Glomerular visceral epithelial cell (primary cell): ENCODE measurements around the gene THAP7.
A peak's percentile ranks its signal among the peaks of the same experiment; 100 is the strongest.

Experiments
- DNase-seq: peaks from one replicate; pipeline ENCODE4 v3.0.0-alpha.2; 2016; ENCODE audit errors: extremely low spot score

Gene THAP7

GRCh38 chr22:21031545-21032036, 29.7 kb upstream of the THAP7 start:
- no peak for DNase-seq

- DNase-seq = no peak
Observed at GRCh38 chr22:21030621-21031544, 29.0 kb upstream of the THAP7 start.

- no peak for DNase-seq
Observed at GRCh38 chr22:21030032-21030431, 28.1 kb upstream of the THAP7 start.

GRCh38 chr22:21029486-21030025, 27.6 kb upstream of the THAP7 start:
- DNase-seq = no peak

DNA sequence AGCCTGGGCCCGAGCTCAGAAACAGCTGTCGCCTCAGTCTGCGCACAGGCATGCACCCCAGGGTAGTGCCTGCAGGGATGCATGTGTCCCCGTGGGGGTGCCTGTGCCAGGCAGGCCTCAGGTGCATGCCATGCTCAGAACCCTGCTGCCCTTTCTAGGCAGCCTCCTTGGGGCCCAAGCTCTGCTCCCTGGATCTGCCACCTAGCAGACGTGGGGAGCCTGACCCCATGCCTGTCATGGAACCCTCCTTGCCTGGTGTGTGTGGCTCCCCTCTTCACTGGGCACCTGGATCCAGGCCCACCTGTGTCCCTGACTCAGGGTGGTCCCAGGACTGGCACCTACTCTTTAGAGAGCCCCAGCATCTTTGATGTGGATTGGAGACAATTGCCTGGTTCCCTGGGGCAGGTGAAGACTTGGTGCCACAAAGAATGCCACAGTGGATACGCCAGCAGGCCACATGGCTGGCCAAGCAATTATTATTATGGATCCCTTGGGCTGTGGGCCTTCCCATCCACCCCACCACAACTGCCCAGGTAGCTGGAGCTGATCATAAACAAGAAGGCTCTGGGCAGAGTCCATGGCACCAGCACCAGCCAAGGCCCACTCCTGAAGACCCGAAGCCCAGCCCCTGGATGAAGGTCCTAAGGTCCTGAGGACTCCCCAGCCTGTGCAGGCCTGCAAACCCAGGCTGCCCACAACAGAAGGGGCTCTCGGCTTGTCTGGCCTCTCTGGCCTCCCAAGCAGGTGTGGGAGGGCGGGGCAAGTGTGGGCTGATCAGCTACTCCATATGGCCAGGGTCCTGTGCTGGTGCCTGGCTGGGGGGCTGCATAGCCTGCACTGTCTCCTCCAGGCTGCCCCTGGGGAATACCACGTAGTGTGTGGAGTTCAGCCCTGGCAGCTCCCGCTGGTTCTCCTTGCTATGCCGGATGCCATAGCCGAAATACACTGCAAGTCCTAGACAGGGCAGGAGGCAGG, 26.6 kb upstream of the THAP7 start:
- DNase-seq = no peak

GRCh38 chr22:21026783-21027692, 25.1 kb upstream of the THAP7 start:
- DNase-seq = no peak

DNA sequence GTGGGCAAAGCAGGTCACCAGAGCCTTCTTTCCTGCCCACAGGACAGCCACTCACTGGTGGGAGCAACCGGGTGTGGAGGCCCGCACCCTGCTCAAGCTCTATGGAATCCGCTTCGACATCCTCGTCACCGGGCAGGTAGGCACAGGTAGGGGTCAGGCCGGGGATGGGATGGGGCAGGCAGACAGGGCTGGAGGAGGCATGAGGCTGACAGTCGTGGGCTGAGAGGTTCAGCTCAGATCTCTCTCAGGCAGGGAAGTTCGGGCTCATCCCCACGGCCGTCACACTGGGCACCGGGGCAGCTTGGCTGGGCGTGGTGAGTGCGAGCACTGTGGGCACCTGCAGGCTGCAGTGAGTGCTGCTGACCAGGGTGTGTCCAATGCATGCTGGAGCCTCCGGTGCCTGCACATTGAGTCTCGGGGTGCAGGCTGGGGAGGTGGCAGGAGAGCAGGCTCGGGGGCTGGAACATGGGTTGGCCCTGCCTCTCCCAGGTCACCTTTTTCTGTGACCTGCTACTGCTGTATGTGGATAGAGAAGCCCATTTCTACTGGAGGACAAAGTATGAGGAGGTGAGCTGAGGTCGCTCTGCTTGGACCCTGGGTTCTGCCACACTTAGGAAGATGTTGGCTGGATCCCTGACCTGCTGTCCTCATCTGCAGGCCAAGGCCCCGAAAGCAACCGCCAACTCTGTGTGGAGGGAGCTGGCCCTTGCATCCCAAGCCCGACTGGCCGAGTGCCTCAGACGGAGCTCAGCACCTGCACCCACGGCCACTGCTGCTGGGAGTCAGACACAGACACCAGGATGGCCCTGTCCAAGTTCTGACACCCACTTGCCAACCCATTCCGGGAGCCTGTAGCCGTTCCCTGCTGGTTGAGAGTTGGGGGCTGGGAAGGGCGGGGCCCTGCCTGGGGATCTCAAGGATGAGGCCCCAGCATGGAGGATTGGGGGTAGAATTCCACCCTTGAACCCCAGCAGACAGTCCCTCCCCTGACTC, 24.1 kb upstream of the THAP7 start:
- no peak for DNase-seq

- no peak for DNase-seq
Observed at GRCh38 chr22:21025266-21025665, 23.3 kb upstream of the THAP7 start.

- DNase-seq = no peak
Observed at GRCh38 chr22:21022955-21023614, 21.2 kb upstream of the THAP7 start.

DNA sequence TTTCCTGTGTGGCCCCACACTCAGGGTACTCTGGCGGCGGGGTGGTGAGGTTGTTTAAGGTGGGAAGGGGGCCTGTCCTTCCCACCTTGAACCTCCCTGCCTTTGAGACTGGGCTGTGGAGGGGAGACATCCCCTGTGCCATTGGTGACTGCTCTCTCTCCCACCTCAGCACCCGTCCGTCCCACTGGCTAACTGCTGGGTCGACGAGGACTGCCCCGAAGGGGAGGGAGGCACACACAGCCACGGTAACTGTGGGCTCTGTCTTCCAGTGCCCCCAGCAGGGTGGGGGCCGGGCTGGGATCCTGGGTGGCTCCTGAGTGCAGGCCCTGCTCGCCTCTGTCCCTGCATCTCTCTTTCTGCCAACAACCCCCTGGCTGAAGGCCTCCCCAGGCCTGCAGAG, 20.6 kb upstream of the THAP7 start:
- no peak for DNase-seq

- DNase-seq = no peak
Observed at GRCh38 chr22:21020802-21021429, 19.0 kb upstream of the THAP7 start.

DNA sequence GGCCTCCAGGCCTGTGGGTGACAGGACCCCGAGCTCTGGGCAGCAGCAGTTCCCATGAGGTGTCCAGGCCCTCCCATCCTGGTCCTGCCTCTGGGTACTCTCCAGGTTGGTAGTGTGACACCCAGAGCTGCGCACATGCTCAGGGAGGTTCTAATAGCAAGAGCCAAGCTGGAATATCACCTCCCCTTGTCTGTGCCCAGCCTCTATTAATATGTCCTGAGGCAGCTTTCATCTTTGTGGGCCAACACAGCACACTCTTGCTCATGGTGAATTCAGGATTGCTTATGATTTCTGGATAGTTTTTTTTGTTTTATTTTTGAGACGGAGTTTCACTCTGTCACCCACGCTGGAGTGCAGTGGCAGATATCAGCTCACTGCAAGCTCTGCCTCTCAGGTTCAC, 16.4 kb upstream of the THAP7 start:
- no peak for DNase-seq

DNA sequence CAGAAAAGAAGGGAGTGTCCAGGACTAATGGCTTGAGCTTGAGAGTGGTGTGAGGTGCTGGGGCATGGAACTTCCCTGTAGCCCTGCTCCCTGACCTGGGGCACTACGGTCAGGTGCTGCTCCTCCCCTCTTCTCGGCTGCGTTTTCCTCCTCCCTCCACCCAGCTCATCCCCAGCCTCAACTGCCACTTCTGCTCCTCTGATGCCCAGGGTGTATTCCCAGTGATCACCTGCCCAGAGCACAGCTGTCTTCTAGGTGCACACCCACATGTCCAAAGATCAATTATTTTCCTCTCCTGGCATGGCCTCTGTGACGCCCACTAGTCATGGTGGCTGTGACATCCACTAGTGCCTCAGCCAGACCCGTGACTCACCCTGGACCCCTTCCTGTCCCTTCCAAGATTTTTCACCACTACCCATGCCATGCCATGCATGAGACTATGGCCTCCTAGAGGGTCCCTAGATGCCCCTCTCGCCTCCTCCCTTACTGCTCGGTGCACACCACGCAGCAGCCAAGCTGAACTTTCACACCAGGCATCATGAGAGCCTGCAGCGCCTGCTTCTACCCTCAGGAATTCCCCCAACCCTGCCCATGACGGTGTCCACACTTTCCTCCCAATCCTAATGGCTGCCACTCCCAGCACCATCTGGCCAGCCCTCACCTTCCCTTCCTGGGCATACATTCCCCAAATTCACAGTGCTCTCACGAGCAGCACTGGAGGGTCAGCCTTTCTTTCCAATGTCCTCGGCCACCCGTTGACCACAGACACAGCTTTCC, 14.9 kb upstream of the THAP7 start:
- DNase-seq = no peak

GRCh38 chr22:21015466-21016006, 13.6 kb upstream of the THAP7 start:
- DNase-seq = no peak

DNA sequence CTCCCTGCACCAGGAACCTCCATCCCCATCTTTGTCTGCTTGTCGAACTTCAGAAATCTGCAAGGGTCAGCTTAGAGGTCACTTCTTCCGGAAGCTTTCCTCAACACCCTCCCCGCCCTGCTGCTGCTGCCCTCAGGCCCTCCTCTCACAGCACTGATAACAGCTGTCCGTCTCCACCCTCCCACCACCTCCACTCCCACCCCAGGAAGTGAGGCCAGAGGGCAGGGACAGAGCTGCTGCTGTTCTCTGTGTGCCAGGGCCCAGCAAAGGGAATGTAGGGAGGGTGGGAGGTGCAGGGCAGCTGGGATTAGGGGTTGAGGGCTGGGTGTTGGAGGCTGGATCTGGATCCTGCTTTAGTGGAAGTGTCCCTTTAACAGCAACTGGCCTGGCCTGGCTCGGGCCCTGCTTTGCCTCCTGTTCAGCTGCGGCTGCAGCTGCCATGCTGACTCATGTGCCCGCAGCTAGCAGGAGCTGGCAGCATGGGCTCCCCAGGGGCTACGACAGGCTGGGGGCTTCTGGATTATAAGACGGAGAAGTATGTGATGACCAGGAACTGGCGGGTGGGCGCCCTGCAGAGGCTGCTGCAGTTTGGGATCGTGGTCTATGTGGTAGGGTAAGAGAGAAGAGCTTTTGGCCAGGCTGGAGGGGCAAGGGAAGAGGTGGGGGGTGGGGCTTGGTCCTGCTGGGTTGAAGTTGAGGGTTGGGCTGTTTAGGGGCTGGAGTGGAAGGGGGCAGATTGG, 13.0 kb upstream of the THAP7 start, which contains the start of gene P2RX6:
Gene P2RX6, plus strand, starts transcription at position 440 of the 740 bp plus-strand sequence. Its CDS starts 10 bp downstream, at position 450.
- DNase-seq = peak; percentile 42

DNA sequence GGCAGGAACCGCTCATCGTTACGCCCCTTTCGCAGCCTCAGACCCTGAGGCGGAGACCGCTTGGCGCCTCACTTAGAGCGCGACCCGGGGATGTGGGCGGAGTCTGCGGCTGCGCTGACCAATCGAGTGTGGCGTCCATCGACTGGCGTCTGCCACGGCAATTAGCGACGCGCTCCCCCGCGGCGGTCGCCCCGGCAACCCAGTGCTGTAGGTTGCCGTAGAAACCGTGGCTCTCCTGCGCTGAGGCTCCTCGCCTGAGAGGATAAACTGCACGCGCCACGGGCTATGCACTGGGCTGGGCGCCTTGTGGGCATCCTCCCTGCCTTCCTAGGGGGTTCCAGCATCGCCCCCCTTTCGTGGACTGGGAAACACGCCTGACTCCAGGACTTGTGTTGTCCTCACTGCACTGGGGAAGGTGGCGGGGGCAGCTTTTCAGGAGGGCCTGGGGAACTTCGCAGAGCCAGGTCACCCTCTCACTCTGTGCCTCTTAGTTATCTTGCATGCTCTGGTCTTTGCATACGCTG, 12.3 kb upstream of the THAP7 start:
- peak; percentile 86 for DNase-seq
